PFSK-1 (cell line): ENCODE measurements around the gene PNISR.
A peak's percentile ranks its signal among the peaks of the same experiment; 100 is the strongest.

Source experiments
- FOXP2 ChIP-seq: optimal IDR thresholded peaks from 2 replicates; pipeline ENCODE3; 2011; ENCODE audit warnings: borderline replicate concordance, control low read depth, inconsistent platforms; ENCODE audit not compliant: insufficient read depth; ENCODE audit errors: extremely low read length, extremely low read depth
- POLR2AphosphoS5 ChIP-seq: IDR thresholded peaks from 2 replicates; pipeline ENCODE4 v1.6.1; 2012; ENCODE audit warnings: low read depth, mild to moderate bottlenecking, control low read depth, low read length, moderate library complexity
- REST ChIP-seq, 2 experiments: IDR thresholded peaks; 2 replicates each; pipeline versions ENCODE4 v1.6.1 to v1.8.0; 2011 to 2012; ENCODE audit warnings: low read depth in 2 of 2, low read length in 2 of 2, control low read depth in 1 of 2, inconsistent platforms in 1 of 2, mild to moderate bottlenecking in 1 of 2, moderate library complexity in 1 of 2; ENCODE audit not compliant: insufficient read depth in 1 of 2
- SIN3A ChIP-seq: IDR thresholded peaks from 2 replicates; pipeline ENCODE4 v1.6.1; 2012; ENCODE audit warnings: mild to moderate bottlenecking, low read length, moderate library complexity, borderline replicate concordance; ENCODE audit not compliant: insufficient read depth
- TAF1 ChIP-seq: IDR thresholded peaks from 2 replicates; pipeline ENCODE4 v1.6.1; 2012; ENCODE audit warnings: low read length, control low read depth, borderline replicate concordance; ENCODE audit not compliant: insufficient read depth

Gene PNISR

DNA sequence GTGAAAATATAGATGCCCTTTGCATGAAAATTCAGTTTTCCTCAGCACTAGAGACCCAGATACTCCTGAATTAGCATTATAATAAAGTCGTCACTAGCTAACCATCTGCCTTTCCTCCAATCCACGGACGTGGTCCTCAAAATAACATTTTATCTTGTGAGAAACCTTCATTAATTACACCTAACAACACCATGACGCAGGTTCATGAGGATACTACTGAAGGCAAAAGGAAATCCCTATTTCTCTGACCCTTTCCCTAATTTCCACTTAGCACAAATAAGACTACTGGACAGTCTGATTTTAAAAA, 1.3 kb upstream of the PNISR start:
- TF ChIP-seq TAF1 (no peak), SIN3A (no peak), FOXP2 (no peak), POLR2AphosphoS5 (no peak)

DNA sequence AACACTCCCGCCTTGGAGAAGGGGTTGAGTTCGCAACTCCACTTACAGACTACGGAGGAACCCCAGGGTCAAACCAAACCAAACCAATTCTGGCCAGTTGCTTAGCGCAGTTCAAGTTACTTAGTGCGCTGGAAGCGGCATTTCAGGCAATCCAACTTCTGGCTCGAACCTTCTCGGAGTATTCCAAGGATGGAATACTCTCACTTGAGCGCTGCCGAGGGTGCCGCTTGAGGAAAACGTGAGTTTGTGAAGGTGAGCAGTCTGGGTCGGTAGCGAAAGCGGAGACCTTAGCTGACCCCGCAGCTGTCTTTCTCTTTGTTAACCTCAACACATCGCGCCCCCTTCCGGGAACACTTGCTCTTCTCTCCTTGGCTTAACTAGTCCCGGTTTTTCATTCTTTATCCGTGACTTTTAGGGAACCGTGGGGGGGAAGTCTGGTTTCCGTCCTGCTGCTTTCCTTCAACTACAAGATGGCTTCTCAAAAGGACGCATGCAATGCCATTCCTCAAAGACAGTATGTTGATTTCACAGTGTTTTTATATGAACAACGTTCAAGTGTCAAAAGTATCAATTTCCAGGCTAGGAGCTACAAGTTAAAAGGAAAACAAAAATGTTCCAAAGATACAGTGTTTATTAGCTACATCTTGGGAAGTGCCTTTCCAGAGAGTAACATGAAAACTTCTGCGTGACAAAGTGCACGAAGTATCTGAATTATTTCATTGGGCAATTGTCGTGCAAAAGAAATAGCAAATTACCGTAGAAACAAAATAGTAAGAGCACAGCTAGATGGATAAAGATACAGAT, 741 bp upstream of the PNISR start:
- no peak for TF ChIP-seq POLR2AphosphoS5
- TF ChIP-seq SIN3A, result no peak
- peak; percentile 68; the same call in 1 of the 2 replicates for TF ChIP-seq TAF1

DNA sequence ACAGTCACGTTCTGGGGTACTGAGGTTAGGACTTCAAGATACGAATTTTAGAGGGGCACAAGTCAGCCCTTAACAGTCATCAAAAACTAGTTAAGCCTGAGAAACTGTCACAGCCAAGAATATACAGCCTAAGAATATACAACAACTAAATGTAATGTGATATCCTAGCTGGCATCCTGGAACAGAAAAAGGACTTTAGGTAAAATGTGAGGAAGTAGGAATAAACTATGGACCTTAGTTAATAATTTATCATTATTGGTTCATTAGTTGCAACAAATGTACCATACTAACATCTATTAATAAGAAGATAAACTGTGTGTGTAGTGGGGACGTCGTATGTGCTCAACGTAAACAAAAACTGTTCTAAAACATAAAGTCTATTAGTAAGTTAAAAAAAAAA, 1.1 kb downstream of the PNISR start:
- TF ChIP-seq REST (IDR thresholded peaks at IDR 0.05; ENCODE audit: insufficient read depth in 1 of 2, low read depth in 2 of 2, low read length in 2 of 2) (no peak), FOXP2 (no peak), TAF1 (no peak), SIN3A (no peak), POLR2AphosphoS5 (no peak)

DNA sequence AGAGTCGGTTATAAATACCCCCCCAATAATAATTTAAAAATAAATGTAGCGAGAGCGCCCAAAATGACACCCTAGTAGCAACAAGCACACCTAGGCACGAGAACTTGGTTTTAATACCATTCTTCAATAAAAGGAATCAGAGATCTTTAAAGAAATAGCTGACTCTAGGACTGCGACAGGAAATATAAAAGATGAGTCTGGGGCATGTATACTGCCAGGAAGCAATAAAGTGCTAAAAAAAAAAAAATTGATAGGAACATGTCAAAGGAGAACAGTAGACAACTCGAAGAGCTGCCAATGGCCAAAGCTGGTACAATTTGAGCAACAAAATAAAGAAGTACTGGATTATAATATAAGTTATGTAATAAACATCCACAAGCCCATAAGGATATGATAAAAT, 2.2 kb downstream of the PNISR start:
- no peak for TF ChIP-seq REST (IDR thresholded peaks at IDR 0.05; ENCODE audit: insufficient read depth in 1 of 2, low read depth in 2 of 2, low read length in 2 of 2)
- no peak for TF ChIP-seq FOXP2
- no peak for TF ChIP-seq POLR2AphosphoS5
- TF ChIP-seq SIN3A, result no peak
- TF ChIP-seq TAF1, result no peak

GRCh38 chr6:99416892-99417767, 8.0 kb downstream of the PNISR start:
- TF ChIP-seq FOXP2, result no peak
- TF ChIP-seq REST (IDR thresholded peaks at IDR 0.05; ENCODE audit: insufficient read depth in 1 of 2, low read depth in 2 of 2, low read length in 2 of 2), result no peak

DNA sequence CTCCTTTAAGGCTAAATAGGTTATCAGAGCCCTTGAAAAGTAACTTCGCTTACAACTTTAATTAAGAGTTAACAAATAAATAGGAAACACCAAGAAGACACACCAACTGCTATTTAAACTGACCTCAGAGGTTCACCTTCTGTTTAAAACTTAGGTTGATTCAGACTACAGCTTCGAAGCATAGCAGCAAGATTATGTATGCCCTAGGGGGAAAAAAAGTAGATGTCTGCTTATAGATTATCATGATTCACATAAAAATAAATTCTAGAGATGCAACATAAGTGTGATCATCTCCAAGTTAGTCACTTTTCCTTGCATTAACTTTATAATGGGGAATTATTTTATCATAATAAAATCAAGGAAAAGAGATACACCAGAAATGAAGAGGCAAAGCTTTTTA, 8.9 kb downstream of the PNISR start:
- TF ChIP-seq TAF1 (no peak), SIN3A (no peak), POLR2AphosphoS5 (no peak), FOXP2 (no peak), REST (IDR thresholded peaks at IDR 0.05; ENCODE audit: insufficient read depth in 1 of 2, low read depth in 2 of 2, low read length in 2 of 2) (no peak)
